ENCODE measurements around the gene SEC62. TPM values are rescaled to one million over a fixed set of nuclear protein-coding genes. Genes with fewer than 3 reads are reported as not detected.

Gene SEC62
- total and polyA plus RNA-seq, 2 of the 4 experiments (the other 2 are of a cell fraction): 33.2 to 36.6 TPM

DNA sequence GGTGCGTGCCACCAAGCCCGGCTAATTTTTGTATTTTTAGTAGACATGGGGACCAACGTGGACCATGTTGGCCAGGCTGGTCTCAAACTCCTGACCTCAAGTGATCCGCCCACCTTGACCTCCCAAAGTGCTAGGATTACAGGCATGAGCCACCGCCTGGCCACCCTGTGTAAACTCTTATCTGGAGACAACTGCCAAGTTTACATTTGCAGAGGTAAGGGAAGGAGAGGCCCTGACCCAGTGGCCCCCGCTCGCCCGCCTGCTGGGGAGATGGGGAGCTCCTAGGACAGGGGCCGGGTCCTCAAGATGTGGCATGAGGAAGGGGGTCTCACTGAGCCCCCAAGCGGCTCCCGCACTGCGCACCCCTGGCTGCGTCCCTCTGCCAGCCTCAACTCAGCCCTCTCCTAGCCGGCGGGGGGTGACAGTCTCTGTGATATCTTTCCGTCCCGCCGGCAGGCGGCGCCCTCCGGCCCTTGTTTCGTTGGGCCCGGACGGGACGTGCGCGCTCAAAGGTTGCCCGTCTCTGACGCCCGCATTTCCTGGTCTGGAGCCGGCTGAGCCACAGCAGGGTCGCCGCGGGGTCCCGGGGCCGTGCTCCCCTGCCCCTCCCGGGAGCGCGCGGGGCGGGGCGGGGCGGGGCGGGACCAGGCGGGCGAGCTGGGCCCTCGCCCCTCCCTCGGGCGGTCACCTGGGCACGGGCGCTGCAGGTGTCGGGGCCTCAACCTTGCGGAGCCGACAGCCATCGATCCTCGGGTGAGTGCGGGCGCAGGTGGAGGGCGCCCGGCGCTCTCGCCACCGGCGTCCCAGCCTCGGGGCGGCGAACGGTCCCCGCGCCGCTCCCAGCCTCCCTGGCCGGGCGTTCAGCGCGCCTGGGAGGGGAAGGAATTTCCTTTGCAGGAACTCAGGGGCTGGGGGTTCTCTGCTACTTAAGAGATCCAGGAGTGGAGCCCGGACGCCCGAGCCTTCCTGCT, 71.1 kb downstream of the SEC62 start, which contains the start of gene GPR160:
Gene GPR160 (plus strand): TSS at position 533 of the 971 bp plus-strand sequence. CDS start 45,978 bp downstream, outside the sequence.
- H3K27me3 ChIP-seq (ENCODE audit: control insufficient read depth, insufficient read depth, low read length): peaks cover 46% of the 10 kb centered on the region
- no peaks in the 10 kb centered on the region for H3K36me3 ChIP-seq (ENCODE audit: control insufficient read depth, insufficient read depth, low read length)
- peak; percentile 15 for DNase-seq
- intact Hi-C loops (cut with micrococcal nuclease): no loop called here
- no peak within 1 kb of the TSS for H3K23ac ChIP-seq (ENCODE audit: low read depth, low read length)
- H2AFZ ChIP-seq (replicated peaks; ENCODE audit: low read length, poor library complexity): peak within 1 kb of the TSS; percentile 77
- peak within 1 kb of the TSS; percentile 56 for H3K4me3 ChIP-seq (ENCODE audit: insufficient read depth, low read depth, low read length)
- H2BK5ac ChIP-seq (ENCODE audit: low read depth, low read length, poor library complexity, severe bottlenecking): no peak within 1 kb of the TSS
- no peak within 1 kb of the TSS for H2AK9ac ChIP-seq (replicated peaks; ENCODE audit: low read depth, low read length, poor library complexity)
- ChIA-PET POLR2A (ENCODE audit: unreplicated experiment) (no interaction called here), CTCF (no interaction called here)
- in situ Hi-C loops (cut with MboI; ENCODE audit: low sequenced_read_pairs): no loop called here
- H3K4me1 ChIP-seq (ENCODE audit: control insufficient read depth, insufficient read depth, low read length): no peaks in the 10 kb centered on the region
- no peak within 1 kb of the TSS for H3K18ac ChIP-seq (ENCODE audit: low read depth, low read length)
- no peak within 1 kb of the TSS for H2AK5ac ChIP-seq (ENCODE audit: low read depth, low read length)
- no peak within 1 kb of the TSS for H2BK20ac ChIP-seq (ENCODE audit: low read depth, low read length)
- peak; percentile 41 for TF ChIP-seq RAD21 (IDR thresholded peaks at IDR 0.05; ENCODE audit: low read length)
- peak; percentile 57 for TF ChIP-seq CTCF (conservative IDR thresholded peaks at IDR 0.05; ENCODE audit: low read depth, low read length)
- TF ChIP-seq, protein P1, sequence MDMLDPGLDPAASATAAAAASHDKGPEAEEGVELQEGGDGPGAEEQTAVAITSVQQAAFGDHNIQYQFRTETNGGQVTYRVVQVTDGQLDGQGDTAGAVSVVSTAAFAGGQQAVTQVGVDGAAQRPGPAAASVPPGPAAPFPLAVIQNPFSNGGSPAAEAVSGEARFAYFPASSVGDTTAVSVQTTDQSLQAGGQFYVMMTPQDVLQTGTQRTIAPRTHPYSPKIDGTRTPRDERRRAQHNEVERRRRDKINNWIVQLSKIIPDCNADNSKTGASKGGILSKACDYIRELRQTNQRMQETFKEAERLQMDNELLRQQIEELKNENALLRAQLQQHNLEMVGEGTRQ (IDR thresholded peaks at IDR 0.05; ENCODE audit: low read depth, low read length): no peak
- TF ChIP-seq CEBPB (IDR thresholded peaks at IDR 0.05; ENCODE audit: low read depth, low read length): no peak
- peak; percentile 33; the same call in 1 of the 2 replicates for TF ChIP-seq SMC3 (IDR thresholded peaks at IDR 0.05; ENCODE audit: low read depth, low read length)
- no peaks in the 10 kb centered on the region for H4K20me1 ChIP-seq (ENCODE audit: insufficient read depth, low read length)
- H2BK120ac ChIP-seq (ENCODE audit: low read depth, low read length): no peak within 1 kb of the TSS
- no peaks in the 10 kb centered on the region for H3K79me1 ChIP-seq (ENCODE audit: low read depth in 1 of 2, low read length in 2 of 2)
- H3K9me3 ChIP-seq (ENCODE audit: control insufficient read depth, insufficient read depth, low read length): no peaks in the 10 kb centered on the region
- no peak within 1 kb of the TSS for H3K4ac ChIP-seq (ENCODE audit: low read depth, low read length)
- H4K8ac ChIP-seq (ENCODE audit: low read depth in 2 of 2, low read length in 2 of 2): no peak within 1 kb of the TSS
- no peak within 1 kb of the TSS for H2BK15ac ChIP-seq (ENCODE audit: low read depth, low read length)
- no TSS peak for BruUV-seq (replicated peaks)
- no peak within 1 kb of the TSS for H4K91ac ChIP-seq (ENCODE audit: insufficient read depth, low read depth, low read length)
- WGBS, 2 experiments (ENCODE audit: extremely low coverage in 2 of 2, insufficient read length in 1 of 2): no CpG with 5 or more reads among the region's 78 CpGs
- no peak within 1 kb of the TSS for H4K5ac ChIP-seq (ENCODE audit: low read depth, low read length)
- H3K4me2 ChIP-seq (ENCODE audit: low read depth, low read length): peak within 1 kb of the TSS; percentile 83
- H3K14ac ChIP-seq (replicated peaks; ENCODE audit: low read depth, low read length): no peak within 1 kb of the TSS
- no peak within 1 kb of the TSS for H3K27ac ChIP-seq (ENCODE audit: insufficient read depth, low read length)
- H3K9ac ChIP-seq (ENCODE audit: low read depth, low read length): no peak within 1 kb of the TSS
- peak; percentile 81 for ATAC-seq (ENCODE audit: low read depth)
- H3K9me1 ChIP-seq (ENCODE audit: insufficient read depth, low read length): no peaks in the 10 kb centered on the region
- no peak within 1 kb of the TSS for H3K56ac ChIP-seq (ENCODE audit: extremely low read depth, insufficient read depth, low read length)
- dilution Hi-C loops (cut with HindIII; ENCODE audit: low sequenced_read_pairs, unreplicated experiment): no loop called here
